Iris pigment epithelial cell (primary cell): Measurements from ENCODE around the gene TMEM106B.
"Not testable (repeated sequence)": the region's sequence is repeated elsewhere in the genome, so short reads cannot be mapped to it uniquely, and the experiment has no call there.

Experiments
- DNase-seq: peaks from one replicate; pipeline ENCODE4 v3.0.0-alpha.2; 2011; ENCODE audit warnings: low read depth

Gene TMEM106B

DNA sequence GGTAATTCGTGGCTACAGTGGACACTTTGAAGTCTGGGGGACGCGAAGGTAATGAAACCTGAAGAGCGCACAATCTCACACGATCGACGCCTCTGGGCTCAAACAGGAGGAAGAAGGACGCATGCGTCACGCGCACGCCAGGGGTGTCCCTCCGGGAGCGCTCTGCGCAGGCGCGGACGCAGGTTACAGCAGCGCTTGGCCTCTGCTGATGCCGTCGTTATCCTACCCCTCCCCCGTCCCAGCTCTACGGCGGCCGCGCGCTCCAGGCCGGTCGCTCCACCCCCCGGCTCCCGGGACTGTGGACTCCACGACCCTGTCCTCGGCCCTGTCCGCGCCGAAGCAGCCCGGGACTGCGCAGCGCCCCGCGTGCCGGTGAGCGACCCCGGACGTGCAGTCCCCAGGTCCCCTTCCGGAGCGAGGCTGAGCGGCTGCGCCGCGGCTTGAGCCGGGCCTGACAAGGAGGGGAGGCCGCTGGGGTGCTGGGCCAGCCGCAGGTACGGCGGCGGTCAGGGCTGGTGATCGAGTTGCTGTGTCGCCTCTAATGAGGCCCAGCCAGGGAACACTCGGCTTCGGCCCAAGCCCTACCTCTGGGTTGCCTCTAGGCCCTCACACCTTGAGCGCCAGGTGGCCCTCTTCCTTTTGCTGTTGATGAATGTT, at the start of gene TMEM106B:
TSS of gene TMEM106B (plus strand) at position 241 of the 657 bp plus-strand sequence. CDS start 3,517 bp downstream, outside the sequence.
- DNase-seq: peak; percentile 92

DNA sequence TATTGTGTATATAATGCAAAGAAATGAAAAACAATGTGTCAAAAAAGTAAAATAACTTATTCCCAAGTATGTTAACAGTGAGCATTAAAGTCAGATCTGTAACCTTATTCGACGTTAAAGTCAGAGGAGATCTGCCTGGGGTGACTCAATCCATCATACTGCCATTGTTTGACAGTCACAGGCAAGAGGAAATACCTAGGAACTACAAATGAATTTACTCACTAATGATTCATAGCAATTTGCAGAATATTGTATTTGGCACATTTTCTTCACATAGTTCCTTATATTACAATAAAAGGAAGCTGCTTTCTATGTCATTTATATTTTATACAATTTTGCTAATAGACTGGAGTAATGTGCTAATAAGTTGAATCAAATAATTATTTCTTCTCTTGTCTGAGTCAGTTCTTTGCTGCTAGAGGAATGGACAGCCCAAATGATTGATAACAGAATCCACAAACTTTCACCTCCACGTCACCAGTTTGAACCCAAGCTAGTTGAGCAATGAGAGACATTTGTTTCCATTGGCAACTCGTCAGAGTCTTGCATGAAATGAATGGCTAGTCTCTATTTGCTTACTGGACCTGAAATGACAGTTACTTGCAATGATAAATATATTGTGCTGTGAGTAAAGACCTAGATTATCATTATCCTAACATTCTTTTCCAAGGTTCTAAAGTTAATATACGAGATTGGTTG, 48.5 kb upstream of the TMEM106B start:
- DNase-seq: peak; percentile 88

DNA sequence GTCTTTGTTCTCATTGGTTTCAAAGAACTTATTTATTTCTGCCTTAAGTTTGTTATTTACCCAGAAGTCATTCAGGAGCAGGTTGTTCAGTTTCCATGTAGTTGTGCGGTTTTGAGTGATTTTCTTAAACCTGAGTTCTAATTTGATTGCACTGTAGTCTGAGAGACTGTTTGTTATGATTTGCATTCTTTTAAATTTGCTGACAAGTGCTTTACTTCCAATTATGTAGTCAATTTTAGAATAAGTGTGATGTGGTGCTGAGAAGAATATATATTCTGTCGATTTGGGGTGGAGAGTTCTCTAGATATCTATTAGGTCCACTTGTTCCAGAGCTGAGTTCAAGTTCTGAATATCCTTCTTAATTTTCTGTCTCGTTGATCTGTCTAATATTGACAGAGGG, 43.0 kb upstream of the TMEM106B start:
- not testable (repeated sequence) for DNase-seq

DNA sequence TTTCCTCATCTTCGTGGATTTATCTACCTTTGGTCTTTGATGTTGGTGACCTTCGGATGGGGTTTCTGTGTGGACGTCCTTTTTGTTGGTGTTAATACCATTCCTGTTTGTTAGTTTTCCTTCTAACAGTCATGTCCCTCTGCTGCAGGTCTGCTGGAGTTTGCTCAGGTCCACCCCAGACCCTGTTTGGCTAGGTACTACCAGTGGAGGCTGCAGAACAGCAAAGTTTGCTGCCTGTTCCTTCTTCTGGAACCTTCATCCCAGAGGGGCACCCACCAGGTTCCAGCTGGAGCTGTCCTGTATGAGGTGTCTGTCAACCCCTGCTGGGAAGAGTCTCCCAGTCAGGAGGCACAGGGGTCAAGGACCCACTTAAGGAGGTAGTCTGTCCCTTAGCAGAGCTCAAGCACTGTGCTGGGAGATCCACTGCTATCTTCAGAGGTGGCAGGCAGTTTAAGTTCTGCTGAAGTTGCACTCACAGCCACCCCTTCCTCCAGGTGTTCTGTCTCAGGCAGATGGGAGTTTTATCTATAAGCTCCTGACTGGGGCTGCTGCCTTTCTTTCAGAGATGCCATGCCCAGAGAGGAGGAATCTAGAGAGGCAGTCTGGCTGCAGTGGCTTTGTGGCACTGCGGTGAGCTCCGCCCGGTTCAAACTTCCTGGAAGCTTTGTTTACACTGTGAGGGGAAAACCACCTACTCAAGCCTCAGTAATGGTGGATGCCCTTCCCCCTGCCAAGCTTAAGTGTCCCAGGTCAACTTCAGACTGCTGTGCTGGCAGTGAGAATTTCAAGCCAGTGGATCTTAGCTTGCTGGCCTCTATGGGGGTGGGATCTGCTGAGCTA, 40.9 kb upstream of the TMEM106B start:
- not testable (repeated sequence) for DNase-seq

DNA sequence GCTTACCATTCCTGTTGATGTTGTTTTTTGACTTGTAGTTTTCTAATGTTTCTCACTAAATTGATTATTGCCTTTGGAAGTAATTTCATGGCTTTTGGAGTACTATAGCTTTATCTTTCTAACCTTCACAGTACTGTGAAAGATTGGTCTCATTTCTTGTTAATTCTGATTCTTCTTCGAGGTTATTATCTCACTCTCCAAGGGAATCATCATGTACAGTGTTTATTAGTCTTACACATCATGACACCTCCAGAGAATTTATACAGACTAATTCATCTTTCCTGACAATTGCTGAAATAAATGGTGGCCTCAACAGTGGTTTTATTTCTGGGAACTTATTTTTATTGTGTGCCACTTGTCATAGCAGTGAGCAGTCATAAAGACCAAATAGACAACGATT, 37.4 kb upstream of the TMEM106B start:
- DNase-seq: no peak

DNA sequence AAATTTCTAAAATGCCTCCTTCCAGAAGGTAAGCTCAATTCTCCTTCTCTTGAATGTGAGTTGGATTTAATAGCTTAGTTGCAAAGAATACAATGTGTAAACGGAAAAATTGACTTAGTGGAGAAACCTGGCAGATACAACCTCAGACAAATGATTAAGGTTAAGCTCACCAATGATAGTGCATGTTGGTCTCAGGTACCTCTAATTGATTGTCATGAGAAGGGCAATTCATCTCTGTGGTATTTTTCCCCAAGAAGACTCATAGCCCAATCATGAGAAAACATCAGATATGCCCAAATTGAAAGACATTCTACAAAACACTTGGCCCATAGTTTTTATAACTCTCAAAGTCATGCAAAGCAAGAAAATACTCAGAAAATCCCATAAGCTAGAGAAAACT, 36.2 kb upstream of the TMEM106B start:
- no peak for DNase-seq

DNA sequence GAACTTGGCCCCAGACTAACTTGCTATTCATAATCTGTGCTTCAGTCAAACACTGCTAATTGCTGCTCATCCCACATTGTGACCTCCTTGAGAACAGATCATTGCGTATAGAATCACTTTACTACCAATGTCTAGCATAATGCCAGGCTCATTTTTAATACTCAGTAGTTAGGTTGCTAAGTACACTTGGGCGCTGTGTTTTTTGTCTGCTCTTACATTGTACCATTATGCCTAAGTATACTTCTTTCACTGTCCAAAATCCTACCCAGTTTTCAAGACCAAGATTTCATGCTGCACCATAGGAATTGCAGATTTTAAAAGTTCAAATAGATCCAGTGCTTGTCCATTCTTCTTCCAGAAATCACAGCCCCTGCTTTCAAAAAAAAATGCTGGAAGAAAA, 32.8 kb upstream of the TMEM106B start:
- DNase-seq: no peak

DNA sequence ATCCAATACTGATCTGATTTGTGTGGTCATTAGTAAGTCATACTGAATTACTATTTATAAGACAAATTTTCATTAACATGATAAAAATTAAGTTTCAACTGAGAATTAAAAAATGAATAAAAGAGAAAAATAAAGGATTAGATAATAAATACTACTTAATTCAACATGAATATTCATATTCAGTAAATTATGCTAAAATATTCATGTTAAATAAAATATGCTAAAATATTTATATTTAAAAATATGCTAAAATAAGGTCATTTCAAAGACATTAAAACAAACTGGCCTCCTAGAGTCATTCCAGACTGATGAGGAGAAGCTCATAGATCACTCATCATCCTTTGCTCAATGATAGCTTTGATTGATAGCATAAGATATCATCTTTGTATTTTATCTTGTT, 16.7 kb upstream of the TMEM106B start:
- DNase-seq: no peak

DNA sequence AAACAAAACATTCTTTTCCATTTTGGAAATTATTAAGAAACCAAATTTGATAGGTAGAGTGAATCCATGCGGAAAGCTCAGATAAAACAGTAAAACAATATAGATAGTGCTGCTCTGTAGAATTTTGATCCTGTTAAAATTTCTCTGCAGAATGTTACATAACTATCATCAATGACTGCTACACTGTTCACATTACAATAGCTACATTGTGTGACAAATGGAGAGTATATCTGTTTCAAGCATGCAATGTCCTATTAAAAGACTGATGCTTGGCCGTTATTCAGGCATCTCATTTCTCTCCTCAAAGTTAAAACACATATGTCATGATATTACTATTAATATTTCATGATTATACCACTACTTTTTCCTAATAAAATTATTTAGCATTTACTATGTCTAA, 14.7 kb upstream of the TMEM106B start:
- no peak for DNase-seq

DNA sequence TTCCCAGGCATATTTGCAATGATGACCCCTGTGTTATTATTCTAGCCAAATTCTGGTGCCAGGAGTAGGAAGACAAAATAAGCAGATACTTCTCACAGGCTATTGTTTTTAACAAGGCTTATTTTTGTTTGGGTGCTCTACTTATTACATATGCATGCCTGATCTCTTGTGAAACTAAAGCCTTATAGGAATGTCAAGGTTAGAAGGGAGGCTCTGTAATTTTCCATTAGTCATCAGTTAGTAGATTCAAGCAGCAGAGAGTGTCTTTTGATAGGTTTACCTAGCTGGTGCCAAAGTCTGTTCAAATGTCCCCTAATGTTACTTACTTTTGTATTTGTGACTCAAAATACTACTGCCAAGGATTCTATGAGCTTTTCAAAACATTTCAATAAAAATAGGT, 11.7 kb upstream of the TMEM106B start:
- peak; percentile 86 for DNase-seq

DNA sequence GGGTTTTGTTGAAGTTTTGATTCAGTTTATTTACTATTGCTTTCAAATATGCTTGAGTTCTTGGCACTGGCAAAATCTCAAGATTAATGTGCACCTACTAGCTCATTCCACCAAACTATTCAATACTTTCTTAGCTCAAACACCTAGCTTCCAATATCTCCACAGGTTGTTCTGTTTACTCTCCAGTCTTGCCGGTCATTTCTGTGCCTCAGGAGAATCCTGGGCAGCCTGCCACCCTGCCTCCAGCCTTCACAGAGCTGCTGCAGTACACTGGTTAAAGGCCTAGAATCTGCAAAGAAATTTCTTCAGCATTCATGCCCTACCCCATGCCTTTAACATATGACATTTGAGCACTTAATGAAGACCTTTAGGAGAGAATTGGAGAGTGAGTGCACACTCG, 4.0 kb upstream of the TMEM106B start:
- DNase-seq: peak; percentile 5

DNA sequence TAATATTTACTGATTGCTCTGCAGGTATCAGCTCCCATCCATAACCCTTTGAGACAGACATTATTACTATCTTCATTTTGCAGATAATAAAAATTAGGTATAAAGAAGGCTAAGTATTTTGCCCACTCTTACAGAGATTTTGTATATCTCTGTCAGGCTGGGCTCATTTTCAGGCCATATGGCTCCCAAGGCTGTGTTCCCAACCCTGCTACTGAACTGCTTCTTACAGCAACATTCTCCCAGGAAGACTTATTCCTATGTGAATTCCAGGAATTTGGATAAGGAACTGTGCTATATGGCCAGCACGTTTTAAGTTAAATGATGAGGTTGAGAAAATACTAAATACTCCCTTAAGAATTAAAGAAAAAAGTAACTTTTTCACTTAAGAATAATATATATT, 1.9 kb upstream of the TMEM106B start:
- no peak for DNase-seq

DNA sequence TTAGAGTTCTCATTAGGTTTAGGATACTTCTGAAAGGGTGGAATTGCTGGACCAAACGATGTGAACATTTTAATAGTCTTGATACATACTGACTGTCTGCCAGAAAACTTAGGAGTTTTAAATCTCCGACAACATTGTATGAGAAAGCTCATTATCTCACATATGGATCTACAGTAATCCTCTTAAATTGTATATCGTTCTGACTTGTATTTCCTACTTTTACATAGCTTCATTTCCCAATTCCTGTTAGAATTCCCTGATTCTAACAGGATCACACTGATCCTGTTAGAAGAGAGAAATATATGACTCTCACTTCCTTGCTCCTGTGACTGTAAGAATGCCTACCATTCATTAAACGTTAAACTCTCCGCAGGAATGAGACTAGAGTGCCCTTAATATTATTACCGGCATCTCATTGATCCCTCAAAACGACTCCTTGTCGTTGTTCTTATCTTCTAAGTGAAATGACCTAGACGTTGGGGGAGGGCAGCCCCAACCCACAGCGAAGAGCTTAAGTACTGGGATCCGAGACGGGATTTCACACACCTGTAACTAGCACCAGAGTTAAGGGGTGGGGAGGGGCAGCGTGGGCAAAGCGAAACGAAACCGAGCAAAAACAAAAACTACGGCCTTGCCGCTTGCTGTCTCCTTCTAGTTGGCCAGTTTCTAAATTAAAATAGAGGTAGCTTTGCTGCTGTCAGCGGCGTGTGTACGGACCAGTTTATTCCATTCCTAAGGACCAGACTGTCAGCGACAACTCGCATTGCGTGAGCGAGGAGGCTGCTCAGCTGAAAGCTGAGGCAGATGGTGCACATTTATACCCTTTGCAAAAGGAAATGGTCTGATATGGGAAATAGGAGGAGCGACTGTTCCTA, 678 bp upstream of the TMEM106B start:
- DNase-seq: no peak

DNA sequence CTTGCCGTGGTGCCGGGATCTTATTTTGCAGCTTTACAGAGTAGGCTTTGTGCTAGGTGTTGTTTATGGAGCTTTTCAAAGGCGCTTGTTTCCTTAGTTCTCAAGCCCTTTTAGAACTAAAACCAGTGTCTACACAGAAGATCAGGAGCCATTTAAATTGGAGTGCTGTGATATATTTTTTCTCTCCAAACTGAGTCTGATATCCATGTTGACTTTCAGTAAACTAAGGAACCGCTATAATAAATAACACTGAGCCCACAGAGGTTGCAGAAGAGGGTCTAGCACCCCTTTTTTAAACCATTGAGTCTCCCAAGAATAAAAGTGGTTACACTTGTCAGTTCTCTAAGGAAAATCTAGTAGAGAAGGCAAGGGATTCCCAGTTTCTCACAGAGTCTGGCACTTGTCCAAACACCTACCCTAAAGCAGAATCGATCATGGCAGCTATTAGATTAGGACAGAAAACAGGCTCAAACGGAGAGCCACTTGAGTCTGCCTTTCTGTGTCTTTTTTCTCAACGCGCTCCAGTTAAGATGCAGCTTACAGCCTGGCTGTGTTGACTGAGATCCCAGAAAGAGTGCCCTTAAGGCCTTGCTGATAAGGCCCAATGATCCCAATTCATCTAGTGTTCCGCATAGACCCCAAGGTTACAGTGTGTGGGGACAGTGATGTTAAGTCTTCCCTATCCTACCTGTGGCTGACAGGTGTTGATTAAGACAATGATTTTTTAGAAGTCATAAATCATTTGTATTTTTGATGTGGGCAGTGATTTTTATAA, 804 bp downstream of the TMEM106B start:
- DNase-seq: peak; percentile 35

DNA sequence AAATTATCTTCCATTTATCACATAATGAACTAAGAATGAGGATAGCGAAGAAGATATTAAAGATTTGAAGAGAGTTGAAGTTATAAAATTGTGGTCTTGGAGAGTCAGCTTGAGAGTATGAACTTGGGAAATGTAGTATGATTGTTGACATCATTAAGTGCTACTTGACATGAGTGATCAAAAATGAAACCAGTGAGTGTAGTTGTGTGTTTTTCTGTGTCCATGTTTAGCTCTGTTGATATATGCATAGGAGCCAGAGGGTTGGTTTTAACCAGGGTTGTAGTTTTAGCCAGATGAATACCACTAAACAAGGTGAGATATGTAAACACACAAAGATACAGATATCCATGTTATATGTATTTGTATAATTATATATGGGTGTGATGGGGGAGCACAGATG, 6.2 kb downstream of the TMEM106B start:
- no peak for DNase-seq

DNA sequence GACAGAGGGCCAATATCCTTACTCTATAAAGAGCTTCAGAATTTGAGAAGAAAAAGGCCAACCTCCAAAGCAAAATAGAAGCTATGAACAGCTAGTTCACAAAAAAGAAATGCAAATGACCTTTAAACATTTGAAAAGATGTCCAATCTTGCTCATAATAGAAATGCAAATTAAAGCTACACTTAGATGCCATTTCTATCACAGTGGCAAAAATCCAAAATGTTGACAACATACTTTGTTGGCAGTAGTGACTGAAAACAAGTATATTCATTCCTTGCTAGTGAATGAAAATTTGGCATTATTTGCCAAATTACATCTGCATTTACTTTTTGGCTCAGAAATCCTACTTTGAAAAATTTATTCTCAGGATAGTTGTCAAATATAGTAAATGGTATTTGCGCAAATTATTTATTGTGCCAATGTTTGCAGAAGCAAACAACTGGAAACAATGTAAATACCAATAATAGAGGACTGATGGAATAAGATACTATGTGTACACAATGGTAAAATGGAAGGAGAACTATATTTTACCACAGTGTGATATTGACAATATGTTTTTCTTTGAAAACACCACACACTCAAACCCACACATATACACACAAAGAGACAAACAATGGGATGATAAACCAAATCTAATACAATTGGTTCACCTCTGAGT, 9.4 kb downstream of the TMEM106B start:
- no peak for DNase-seq

DNA sequence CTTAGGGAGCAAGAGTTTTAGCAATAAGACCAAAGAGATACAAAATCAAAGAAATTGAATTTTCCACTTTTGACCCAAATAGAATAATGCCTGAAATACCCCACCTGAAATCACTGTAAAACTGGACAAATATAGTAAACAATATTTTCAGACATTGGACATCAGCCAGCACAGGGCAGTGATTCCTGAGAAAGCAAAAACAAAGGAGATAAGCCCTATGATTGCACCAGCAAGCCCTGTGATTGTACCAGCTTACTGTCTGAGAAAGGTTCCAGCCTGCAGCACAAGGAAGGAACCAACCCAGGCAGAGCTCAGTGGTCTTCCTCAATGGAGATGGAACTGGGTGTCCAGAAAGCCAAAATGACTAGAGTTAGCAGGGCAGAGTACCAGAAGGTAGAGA, 10.3 kb downstream of the TMEM106B start:
- DNase-seq: peak; percentile 12

DNA sequence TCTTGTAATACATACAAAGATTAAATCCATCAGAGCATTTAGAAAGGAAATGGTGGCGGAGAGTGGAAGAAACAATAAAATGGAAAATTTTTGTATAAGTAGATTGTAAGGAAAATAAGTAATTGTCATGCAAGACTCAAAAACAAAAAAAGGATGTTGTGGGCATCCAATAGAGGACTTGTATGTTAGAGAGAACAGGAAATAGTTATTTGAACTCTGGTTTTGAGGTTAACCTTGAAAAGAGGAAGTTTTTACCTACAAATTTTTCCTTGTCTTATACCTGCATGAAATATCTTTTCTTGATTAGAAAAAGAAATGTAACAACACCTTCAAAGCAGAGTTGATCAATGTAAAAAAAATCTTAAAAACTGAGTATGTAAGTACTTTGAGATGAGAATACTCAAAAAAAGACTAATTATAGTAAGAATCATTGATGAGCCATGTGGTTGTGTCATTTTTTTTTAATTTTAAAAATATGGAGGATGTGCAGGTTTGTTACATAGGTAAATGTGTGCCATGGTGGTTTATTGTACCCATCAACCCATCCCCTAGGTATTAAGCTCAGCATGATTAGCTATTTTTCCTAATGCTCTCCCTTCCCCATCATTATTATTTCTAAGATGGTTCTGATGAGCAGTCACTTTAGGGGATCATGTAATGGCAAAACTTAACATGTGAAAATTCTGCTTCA, 11.9 kb downstream of the TMEM106B start:
- DNase-seq: no peak

DNA sequence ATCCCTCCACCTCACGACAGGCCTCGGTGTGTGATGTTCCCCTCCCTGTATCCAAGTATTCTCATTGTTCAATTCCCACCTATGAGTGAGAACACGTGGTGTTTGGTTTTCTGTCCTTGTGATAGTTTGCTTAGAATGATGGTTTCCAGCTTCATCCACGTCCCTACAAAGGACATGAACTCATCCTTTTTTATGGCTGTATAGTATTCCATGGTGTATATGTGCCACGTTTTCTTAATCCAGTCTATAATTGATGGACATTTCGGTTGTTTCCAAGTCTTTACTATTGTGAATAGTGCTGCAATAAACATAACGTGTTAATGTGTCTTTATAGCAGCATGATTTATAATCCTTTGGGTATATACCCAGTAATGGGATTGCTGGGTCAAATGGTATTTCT, 13.9 kb downstream of the TMEM106B start:
- DNase-seq: not testable (repeated sequence)

DNA sequence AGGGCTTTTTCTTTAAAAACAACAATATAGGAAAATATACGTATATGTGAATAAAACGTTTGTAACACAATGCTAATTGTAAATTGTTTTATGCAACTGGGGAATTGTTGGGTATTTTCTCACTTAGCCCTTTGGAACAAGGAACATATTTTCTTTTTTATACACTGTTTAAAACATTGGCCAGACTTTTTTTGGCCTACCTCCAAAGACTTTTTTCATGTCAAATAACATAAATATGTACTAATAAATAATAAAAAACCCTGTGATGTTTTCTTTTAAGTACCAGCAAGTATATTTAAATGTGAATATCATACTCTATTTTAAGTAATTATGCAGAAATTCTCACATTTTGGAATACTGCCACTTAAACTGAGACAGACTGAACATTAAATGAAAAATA, 15.7 kb downstream of the TMEM106B start:
- peak; percentile 22 for DNase-seq
